Stimulated activated CD8-positive, alpha-beta memory T cell treated with anti-CD3 and anti-CD28 coated beads, Interleukin-4, amount 100 ng/mL, for 48 hours (primary cell): ENCODE data around the gene RAPGEF3.

Source experiments
- DNase-seq: peaks from one replicate; pipeline ENCODE4 v3.0.0-alpha.2; 2020

RAPGEF3 gene, protein sequence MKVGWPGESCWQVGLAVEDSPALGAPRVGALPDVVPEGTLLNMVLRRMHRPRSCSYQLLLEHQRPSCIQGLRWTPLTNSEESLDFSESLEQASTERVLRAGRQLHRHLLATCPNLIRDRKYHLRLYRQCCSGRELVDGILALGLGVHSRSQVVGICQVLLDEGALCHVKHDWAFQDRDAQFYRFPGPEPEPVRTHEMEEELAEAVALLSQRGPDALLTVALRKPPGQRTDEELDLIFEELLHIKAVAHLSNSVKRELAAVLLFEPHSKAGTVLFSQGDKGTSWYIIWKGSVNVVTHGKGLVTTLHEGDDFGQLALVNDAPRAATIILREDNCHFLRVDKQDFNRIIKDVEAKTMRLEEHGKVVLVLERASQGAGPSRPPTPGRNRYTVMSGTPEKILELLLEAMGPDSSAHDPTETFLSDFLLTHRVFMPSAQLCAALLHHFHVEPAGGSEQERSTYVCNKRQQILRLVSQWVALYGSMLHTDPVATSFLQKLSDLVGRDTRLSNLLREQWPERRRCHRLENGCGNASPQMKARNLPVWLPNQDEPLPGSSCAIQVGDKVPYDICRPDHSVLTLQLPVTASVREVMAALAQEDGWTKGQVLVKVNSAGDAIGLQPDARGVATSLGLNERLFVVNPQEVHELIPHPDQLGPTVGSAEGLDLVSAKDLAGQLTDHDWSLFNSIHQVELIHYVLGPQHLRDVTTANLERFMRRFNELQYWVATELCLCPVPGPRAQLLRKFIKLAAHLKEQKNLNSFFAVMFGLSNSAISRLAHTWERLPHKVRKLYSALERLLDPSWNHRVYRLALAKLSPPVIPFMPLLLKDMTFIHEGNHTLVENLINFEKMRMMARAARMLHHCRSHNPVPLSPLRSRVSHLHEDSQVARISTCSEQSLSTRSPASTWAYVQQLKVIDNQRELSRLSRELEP

DNA sequence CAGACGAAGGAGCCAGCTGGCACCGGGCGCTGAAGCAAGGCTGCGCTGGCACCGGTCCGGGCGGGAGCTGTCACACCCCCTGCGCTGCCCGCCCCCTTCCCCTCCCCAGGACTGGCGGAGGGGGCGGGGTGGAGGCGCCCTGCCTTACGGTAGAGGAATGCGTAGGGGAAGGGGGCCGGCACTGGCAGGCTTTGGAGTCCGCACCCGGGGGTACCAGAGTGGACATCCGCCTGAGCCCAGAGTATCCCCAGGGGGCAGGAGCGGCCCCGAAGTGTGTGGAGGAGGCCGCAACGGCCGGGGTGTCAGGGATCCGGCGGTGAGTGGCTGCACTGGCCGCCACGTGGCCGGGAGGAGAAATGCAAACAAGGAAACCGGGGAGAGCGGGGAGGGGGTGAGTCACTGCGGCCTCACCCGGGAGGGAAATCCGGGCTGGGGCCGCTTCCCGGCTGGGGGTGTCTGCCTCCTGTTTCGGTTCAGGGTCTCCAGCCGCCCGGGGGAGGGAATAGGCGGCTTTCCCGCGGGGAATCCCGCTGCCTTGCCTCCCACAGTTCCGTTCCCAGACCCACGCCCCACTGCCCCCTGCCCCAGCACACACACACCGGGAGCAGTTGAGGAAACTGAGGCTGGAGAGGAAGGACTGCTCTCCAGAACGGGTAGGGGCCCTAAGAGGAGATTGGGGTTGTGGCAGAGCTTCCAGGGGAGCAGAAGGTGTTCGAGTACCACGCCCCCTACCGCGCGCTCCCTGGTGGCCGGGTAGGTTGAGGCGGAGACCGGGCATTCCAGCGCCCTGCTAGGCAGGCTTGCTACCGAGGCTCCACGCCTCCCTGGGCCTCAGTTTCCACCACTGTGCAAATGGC lies at the start of gene RAPGEF3:
RAPGEF3 (minus strand) TSS at position 47 of the 857 bp plus-strand sequence. CDS start 324 bp downstream, outside the sequence.
- DNase-seq = peak; percentile 78

GRCh38 chr12:47808050-47808449 lies 49.4 kb upstream of the RAPGEF3 start:
- DNase-seq = peak; percentile 86

GRCh38 chr12:47807338-47807737 lies 48.7 kb upstream of the RAPGEF3 start:
- no peak for DNase-seq

- no peak for DNase-seq
Measured at GRCh38 chr12:47805417-47805816, 46.7 kb upstream of the RAPGEF3 start.

- no peak for DNase-seq
Measured at GRCh38 chr12:47804171-47804570, 45.5 kb upstream of the RAPGEF3 start.

DNA sequence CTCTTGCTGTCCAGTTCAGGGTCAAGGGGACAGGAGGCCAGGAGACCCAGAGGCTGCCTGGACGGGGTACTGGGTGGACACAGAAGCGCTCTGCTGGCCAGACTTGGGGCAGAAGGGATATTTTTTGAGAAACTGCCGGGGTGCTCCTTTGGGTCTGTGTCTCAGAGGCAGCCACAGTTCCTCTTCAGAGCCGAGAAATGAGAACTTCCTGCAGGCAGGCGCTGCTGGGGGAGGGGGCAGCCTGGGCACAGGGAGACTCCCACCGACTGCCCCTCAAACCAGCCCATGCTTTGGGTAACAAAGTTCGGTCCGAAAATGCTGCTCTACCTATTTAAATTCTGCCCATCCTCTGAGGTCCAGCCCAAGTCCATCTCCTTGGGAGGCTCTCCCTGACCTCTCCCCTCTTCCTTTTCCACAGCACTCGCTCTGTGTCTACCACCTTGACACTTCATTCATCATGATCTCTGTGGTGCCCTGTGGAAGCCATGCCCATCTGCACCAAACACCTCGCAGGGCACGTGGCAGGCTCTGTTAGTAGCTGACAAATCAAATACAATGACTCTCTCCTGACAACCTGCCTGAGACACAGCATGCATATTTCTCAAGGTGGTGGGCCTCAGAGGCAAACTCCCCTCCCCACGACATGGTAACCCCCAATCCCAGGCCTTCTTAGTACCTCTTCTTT lies 44.7 kb upstream of the RAPGEF3 start:
- no peak for DNase-seq

DNA sequence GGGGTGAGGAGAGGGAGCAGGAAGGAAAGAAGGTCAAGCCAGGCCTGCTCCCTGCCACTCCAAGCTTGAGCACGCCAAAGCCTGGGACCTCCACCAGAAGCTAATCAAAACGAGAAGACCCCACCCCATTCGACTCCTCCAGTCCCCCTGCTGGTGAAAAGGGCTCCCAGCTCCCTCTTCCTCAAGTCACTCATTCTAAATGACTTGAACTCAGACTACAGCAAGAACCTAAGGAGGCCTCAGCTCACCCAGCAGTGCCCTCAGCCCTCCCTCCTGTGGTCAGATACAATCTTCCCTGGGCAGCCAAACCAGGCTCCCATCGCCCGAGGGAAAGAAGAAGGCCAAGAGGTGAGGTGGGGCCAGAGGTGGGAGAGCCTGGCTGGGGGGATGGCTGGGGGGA lies 43.6 kb upstream of the RAPGEF3 start:
- DNase-seq = no peak

DNA sequence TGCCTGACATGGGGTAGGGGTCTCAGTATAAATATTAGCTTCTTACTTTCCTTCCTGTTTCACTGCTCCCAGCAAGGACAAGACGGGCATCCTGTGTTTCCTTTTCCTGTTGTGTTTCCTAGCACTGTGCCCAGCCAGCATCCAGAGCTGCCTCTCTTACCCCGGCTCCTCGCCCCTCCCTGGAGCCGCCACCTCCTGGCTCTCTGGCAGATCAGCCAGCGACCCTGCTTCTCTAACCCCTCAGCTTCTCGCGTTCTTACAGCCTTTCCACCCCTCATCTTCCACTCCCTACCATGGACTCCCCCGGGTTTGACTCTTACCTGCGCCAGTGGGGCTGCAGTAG lies 43.2 kb upstream of the RAPGEF3 start:
- DNase-seq = no peak

DNA sequence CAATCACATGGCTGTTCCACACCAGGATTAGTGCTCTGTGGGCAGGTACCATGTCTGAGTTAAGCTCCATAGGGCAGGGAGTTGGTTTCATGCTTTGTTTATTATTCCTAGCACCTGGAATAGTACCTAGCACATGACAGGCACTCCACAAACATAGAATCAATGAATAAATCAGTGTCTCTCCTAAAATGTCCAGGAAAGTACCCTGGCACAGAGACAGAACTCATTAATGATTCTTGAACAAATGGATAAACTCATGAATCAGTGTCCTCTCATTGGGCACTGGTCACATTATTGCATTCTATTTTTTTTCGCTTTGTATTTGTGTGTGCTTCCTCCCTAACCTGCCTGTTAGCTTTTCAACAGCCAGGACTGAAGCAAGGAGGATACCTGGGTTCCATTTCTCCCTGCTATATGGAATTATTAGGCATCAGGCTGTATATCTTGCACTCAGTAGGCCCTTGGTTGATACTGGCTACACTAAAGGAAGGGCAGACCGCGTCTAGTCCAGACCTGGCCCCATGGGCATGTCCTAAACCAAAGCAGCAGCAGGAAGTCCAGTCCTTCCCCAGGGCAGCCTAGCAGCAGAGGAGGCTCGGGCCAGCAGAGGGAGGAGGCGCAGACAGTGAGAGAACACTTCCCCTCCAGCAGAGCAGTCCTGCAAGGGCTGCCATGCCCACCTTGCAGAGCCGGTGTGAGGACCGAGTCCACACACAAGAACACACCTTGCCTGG lies 42.7 kb upstream of the RAPGEF3 start:
- DNase-seq = no peak

GRCh38 chr12:47800582-47800981 lies 41.9 kb upstream of the RAPGEF3 start:
- no peak for DNase-seq

DNA sequence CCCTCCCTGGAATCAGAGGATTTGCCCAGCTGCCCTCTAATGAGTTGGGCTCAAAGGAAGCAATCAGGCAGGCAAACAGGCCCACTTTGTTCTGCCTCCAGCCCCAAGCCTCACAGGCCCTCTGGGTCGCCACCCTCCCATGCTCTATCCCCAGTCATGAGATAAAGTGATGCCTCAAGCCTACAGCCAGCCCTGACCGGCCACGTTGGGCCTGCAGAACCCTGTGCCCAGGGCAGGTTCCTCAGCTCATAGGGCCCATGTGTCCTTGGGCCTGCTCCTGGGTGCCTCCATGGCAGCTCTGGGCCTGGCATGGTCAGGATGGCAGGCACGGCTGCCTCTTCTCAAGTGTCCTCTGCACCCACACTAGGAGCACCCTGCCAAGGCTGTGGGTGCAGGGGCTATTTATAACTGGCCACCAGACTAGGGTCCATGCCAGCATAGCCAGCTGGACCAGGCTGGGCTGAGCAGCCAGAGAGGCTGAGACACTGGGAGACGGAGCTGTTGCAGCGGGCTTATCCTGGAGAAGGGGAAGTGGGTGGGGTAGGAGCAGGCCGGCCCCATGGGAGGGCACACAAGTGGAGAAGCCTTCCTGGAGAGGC lies 40.8 kb upstream of the RAPGEF3 start:
- no peak for DNase-seq

DNA sequence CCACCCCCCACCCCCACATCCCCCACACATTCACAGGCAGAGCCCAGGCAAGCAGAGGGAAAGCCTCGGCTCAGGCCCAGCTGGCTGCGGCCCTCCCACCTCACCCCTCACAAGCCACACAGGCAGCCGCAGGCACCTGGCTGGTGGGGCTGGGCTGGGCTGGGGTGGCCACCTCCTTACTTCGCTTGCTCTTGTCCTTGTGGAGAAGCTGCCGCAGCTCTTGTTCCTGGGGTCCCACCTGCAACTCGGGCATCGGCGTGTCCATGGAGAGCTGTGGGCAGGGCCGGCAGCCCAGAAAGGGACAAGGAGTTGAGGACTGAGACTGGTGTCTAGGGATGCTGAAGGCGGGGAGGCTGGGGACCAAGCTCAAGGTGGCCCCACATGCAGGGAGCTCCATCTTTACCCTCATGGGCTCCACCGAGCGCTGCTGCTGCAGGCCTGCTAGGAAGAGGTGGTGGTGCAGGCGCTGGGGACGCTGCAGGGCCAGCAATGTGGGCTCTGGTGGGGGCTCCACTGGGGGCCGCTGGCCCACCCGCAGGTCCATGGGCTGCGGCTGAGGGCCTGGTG lies 39.8 kb upstream of the RAPGEF3 start:
- no peak for DNase-seq

DNA sequence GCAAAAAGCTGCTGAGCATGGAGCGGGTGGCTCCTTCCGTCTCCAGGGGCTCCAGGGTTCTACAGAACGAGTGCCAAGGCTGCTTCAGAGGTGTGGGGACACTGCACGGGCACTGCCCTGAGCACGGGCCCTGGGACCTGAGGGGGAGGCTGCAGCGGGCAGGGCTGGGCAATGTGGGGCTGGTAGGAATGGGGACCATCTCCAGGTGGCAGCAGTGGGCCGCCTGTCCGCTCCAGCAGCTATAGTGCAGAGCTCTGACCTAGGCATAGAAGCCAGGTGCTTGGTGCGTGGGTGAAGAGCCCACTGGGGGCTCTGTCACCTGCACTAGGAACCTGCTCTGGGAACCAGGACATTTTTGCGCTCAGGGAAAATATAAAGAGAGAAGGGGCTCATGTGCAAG lies 38.8 kb upstream of the RAPGEF3 start:
- no peak for DNase-seq

DNA sequence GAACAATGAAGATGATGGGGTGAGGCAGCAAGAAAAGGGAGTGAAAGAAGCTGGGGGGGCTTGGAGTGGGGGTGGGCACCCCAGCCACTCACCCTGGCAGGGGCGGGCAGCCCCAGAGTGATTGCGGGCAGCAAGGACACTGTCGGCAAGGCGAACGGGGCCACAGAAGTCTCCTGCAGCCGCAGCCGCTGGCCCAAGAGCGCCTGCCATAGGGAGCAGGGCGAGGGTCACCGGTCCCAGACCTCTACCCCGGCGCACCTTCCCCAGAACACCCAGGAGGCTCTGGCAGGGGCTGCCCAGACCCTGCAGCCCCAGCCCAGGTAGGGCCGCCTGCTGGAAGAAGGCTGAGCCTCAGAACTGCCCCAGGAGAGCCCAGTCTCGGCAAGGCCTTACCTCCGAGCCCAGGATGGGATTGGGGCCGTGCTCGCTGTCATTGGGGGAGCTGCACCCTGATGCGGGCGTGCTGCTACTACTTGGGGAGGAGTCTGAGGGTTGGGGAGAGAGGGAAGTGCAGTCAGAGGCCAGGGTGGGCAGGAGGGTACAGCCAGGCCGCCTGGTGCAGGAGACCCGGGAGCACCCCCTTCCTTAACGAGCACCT lies 37.2 kb upstream of the RAPGEF3 start:
- no peak for DNase-seq

- no peak for DNase-seq
Measured at GRCh38 chr12:47795121-47795813, 36.6 kb upstream of the RAPGEF3 start.

- no peak for DNase-seq
Measured at GRCh38 chr12:47794679-47795078, 36.0 kb upstream of the RAPGEF3 start.

GRCh38 chr12:47793015-47793681 lies 34.5 kb upstream of the RAPGEF3 start:
- no peak for DNase-seq

DNA sequence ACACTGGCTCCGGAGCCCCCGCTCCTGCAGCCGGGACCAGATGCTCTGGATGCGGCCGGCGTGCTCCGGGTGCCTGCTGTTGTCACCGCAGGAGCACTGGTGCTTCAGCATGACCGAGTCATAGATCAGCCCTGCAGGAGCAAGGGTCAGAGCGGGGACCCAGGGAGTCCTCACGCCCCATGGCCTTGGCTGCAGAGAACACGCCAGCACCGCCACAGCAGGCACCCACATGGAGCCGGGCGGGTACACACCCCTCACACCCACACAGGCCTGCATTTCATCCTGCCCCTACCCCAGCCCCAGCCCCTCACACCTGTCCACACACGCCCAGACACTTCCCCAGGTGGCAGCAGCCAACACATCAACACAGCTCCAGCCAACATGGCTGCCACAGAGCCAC lies 33.2 kb upstream of the RAPGEF3 start:
- DNase-seq = no peak

- no peak for DNase-seq
Measured at GRCh38 chr12:47791351-47791746, 32.7 kb upstream of the RAPGEF3 start.
